K562 (cell line): Measurements from ENCODE around the gene DNAJB11. TPM values are rescaled to one million over a fixed set of nuclear protein-coding genes. Genes with fewer than 3 reads are reported as not detected.

Experiments used
- BRF1 ChIP-seq: IDR thresholded peaks from 3 replicates; pipeline ENCODE4 v1.6.1; 2011; ENCODE audit warnings: borderline replicate concordance, mild to moderate bottlenecking; ENCODE audit not compliant: insufficient read length; ENCODE audit errors: extremely low read depth
- GTF2E2 ChIP-seq: fragments of 200-800 bp; sonication (Bioruptor generic); IDR thresholded peaks from 2 replicates; pipeline ENCODE4 v1.6.1; 2016; ENCODE audit warnings: missing genetic modification characterization, missing compliant biosample characterization
- JUN ChIP-seq, 2 experiments: sonication (generic) in 1 of 2; formaldehyde crosslinking in 1 of 2; IDR thresholded peaks; 2 replicates each; pipeline versions ENCODE4 v1.6.1 to v1.8.0; 2012 to 2022; ENCODE audit warnings: borderline replicate concordance in 2 of 2, mild to moderate bottlenecking in 2 of 2, improper control_type of control experiment in 1 of 2, low read depth in 1 of 2, low read length in 1 of 2, missing genetic modification reagents in 1 of 2
- NFE2L1 ChIP-seq: fragments of 450-650 bp; IDR thresholded peaks from 2 replicates; pipeline ENCODE4 v1.6.1; 2016; ENCODE audit warnings: missing genetic modification characterization, low read depth, mild to moderate bottlenecking, missing compliant biosample characterization, moderate library complexity, borderline replicate concordance
- POLR2A ChIP-seq: fragments of 450-650 bp; conservative IDR thresholded peaks from 2 replicates; pipeline ENCODE4 v1.6.1; 2016
- SNIP1 ChIP-seq: fragments of 450-650 bp; IDR thresholded peaks from 2 replicates; pipeline ENCODE4 v1.7.1; 2017; ENCODE audit warnings: low read depth, mild to moderate bottlenecking
- STAT5A ChIP-seq: IDR thresholded peaks from 2 replicates; pipeline ENCODE4 v1.6.1; 2012; ENCODE audit warnings: low read length, inconsistent platforms, borderline replicate concordance
- TCF7L2 ChIP-seq: fragments of 150-350 bp; IDR thresholded peaks from 2 replicates; pipeline ENCODE4 v1.6.1; 2016; ENCODE audit warnings: low read depth, mild to moderate bottlenecking, low read length, moderate library complexity
- ZNF282 ChIP-seq: sonication (generic); formaldehyde crosslinking; IDR thresholded peaks from 2 replicates; pipeline ENCODE4 v1.8.1; 2023; ENCODE audit warnings: missing genetic modification reagents
- polyA plus RNA-seq, 8 experiments: library from polyadenylated mRNA; depleted of rRNA in 4 of 8; stranded (reverse) in 5 of 8; unstranded in 3 of 8; fragments of >200 nt; fragmentation: Nextera tagmentation in 2 of 8; fragmentation: Illumina TruSeq in 1 of 8; extraction: Ambion mirVana in 2 of 8; extraction: Trizol in 1 of 8; gene quantifications; 2 replicates each; pipeline versions ENCODE4 v1.2.1 to v1.2.3, GENCODE V29; 2011 to 2014; ENCODE audit warnings: inconsistent platforms in 1 of 8, missing spikeins in 1 of 8
- total RNA-seq, 7 experiments: library from RNA; depleted of rRNA in 6 of 7; stranded (reverse); fragments of >200 nt in 6 of 7; fragmentation: Illumina TruSeq in 2 of 7; extraction: Trizol in 2 of 7; gene quantifications; 2 replicates each; pipeline versions ENCODE4 v1.2.1 to v1.2.3, GENCODE V29; 2011 to 2021; ENCODE audit warnings: low replicate concordance in 1 of 7
- TF ChIP-seq, protein P1 (sequence below): IDR thresholded peaks from 2 replicates; pipeline ENCODE4 v1.6.1; 2012; ENCODE audit warnings: low read depth, low read length, improper control_type of control experiment, borderline replicate concordance
- TF ChIP-seq, protein P2 (sequence below): fragments of 450-650 bp; IDR thresholded peaks from 2 replicates; pipeline ENCODE4 v1.6.1; 2017; ENCODE audit warnings: mild to moderate bottlenecking, moderate library complexity

Gene DNAJB11
- total and polyA plus RNA-seq, 9 of the 15 experiments (the other 6 are each of a cell fraction or from before 2014, with no cell fraction given): 14.8 to 74.7 (median 63.8) TPM

DNA sequence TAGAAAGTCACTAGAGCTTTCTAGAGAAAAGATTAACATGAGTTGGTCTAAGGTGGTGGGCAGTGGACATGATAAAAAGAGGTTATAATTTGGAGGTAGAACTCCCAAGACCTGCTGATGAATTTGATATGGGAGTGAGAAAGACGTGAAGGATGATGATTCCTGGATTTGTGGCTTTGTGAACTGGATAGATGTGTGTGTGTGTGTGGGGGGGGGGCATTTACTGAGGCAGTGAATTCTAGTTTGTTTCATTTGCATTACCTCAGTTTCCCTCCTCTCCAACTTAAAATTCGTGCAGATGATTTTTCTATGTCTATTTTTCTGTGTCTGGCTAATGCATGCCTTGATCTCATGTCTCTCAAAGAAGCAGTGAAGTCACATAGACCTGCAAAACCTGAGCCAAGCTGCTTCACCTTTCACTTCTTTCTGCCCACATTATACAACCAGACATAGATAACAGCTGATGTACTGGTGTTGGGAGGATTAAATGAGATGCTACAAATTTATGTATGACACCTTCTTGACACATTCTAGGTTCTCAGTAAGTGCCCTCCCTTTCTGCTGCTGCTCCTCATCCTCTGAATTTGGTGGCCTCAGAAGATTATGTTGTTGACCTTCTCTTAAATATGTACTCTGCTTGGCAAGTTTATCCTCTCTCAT, 52.3 kb downstream of the DNAJB11 start (continued):
- TF ChIP-seq, protein P1, sequence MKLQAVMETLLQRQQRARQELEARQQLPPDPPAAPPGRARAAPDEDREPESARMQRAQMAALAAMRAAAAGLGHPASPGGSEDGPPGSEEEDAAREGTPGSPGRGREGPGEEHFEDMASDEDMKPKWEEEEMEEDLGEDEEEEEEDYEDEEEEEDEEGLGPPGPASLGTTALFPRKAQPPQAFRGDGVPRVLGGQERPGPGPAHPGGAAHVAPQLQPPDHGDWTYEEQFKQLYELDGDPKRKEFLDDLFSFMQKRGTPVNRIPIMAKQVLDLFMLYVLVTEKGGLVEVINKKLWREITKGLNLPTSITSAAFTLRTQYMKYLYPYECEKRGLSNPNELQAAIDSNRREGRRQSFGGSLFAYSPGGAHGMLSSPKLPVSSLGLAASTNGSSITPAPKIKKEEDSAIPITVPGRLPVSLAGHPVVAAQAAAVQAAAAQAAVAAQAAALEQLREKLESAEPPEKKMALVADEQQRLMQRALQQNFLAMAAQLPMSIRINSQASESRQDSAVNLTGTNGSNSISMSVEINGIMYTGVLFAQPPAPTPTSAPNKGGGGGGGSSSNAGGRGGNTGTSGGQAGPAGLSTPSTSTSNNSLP: no peak
- TF ChIP-seq NFE2L1 (no peak), STAT5A (no peak), SNIP1 (no peak), TCF7L2 (no peak), BRF1 (no peak), POLR2A (no peak), JUN (IDR thresholded peaks at IDR 0.05; ENCODE audit: borderline replicate concordance, low read depth, low read length) (no peak), JUN (CRISPR knock-in tag; IDR thresholded peaks at IDR 0.05; ENCODE audit: borderline replicate concordance) (no peak), GTF2E2 (tag) (no peak), ZNF282 (CRISPR knock-in tag) (no peak)
- TF ChIP-seq, protein P2, sequence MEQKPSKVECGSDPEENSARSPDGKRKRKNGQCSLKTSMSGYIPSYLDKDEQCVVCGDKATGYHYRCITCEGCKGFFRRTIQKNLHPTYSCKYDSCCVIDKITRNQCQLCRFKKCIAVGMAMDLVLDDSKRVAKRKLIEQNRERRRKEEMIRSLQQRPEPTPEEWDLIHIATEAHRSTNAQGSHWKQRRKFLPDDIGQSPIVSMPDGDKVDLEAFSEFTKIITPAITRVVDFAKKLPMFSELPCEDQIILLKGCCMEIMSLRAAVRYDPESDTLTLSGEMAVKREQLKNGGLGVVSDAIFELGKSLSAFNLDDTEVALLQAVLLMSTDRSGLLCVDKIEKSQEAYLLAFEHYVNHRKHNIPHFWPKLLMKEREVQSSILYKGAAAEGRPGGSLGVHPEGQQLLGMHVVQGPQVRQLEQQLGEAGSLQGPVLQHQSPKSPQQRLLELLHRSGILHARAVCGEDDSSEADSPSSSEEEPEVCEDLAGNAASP: no peak
- TF ChIP-seq, all 486 proteins: peak for 0
